ENCODE results near the gene FILIP1L.

The FILIP1L gene

GRCh38 chr3:99829844-99830243 is 284.5 kb downstream of the FILIP1L start:
- no peaks in the 10 kb centered on the region for H3K27me3 ChIP-seq (ENCODE audit: insufficient read depth, low read length, poor library complexity, severe bottlenecking)
- H3F3A ChIP-seq (ENCODE audit: low read depth), result no peaks in the 10 kb centered on the region
- no peak overlapping the region for H3K4me2 ChIP-seq (ENCODE audit: low read depth, low read length, poor library complexity, severe bottlenecking)
- TF ChIP-seq EZH2phosphoT487 (IDR thresholded peaks at IDR 0.05; ENCODE audit: borderline replicate concordance) (no peak), CTCF (conservative IDR thresholded peaks at IDR 0.05; ENCODE audit: low read length) (no peak)
- H3K36me3 ChIP-seq (ENCODE audit: insufficient read depth, low read length), result no peaks in the 10 kb centered on the region
- no peak overlapping the region for H3K9ac ChIP-seq (ENCODE audit: low read depth, low read length, poor library complexity, severe bottlenecking)
- H2AFZ ChIP-seq (ENCODE audit: low read length), result no peak overlapping the region
- H3K4me1 ChIP-seq (ENCODE audit: insufficient read depth, low read length, poor library complexity, severe bottlenecking), result peaks cover 6% of the 10 kb centered on the region
- no peaks in the 10 kb centered on the region for H4K20me1 ChIP-seq (ENCODE audit: insufficient read depth, low read length, poor library complexity, severe bottlenecking)
- no peaks in the 10 kb centered on the region for H3K9me2 ChIP-seq (replicated peaks; ENCODE audit: low read depth, low read length)
- 0 out of 2 replicates have a peak, but pooled peaks cover 1% of the 10 kb centered on the region for H3K79me2 ChIP-seq (ENCODE audit: insufficient read depth, low read length)
- H3K4me3 ChIP-seq (ENCODE audit: low read length, poor library complexity, severe bottlenecking), result no peak overlapping the region
- no peaks in the 10 kb centered on the region for H3K9me3 ChIP-seq (ENCODE audit: insufficient read depth, low read depth, low read length)

- Histone ChIP-seq H3K4me1 (ENCODE audit: insufficient read depth, low read length, poor library complexity, severe bottlenecking) (peaks cover 9% of the 10 kb centered on the region), H3K9me2 (replicated peaks; ENCODE audit: low read depth, low read length) (no peaks in the 10 kb centered on the region), H3K9ac (ENCODE audit: low read depth, low read length, poor library complexity, severe bottlenecking) (no peak overlapping the region), H3F3A (ENCODE audit: low read depth) (no peaks in the 10 kb centered on the region), H2AFZ (ENCODE audit: low read length) (no peak overlapping the region), H3K27me3 (ENCODE audit: insufficient read depth, low read length, poor library complexity, severe bottlenecking) (no peaks in the 10 kb centered on the region), H4K20me1 (ENCODE audit: insufficient read depth, low read length, poor library complexity, severe bottlenecking) (no peaks in the 10 kb centered on the region), H3K9me3 (ENCODE audit: insufficient read depth, low read depth, low read length) (no peaks in the 10 kb centered on the region), H3K4me3 (ENCODE audit: low read length, poor library complexity, severe bottlenecking) (no peak overlapping the region), H3K4me2 (ENCODE audit: low read depth, low read length, poor library complexity, severe bottlenecking) (peak overlapping the region; percentile 19), H3K36me3 (ENCODE audit: insufficient read depth, low read length) (no peaks in the 10 kb centered on the region), H3K79me2 (ENCODE audit: insufficient read depth, low read length) (0 out of 2 replicates have a peak, but pooled peaks cover 4% of the 10 kb centered on the region)
- TF ChIP-seq EZH2phosphoT487 (IDR thresholded peaks at IDR 0.05; ENCODE audit: borderline replicate concordance) (no peak), CTCF (conservative IDR thresholded peaks at IDR 0.05; ENCODE audit: low read length) (no peak)
These were observed 289.2 kb downstream of the FILIP1L start for GRCh38 chr3:99825004-99825640.

- 0 out of 2 replicates have a peak, but pooled peaks cover 4% of the 10 kb centered on the region for H3K79me2 ChIP-seq (ENCODE audit: insufficient read depth, low read length)
These were observed 290.3 kb downstream of the FILIP1L start for GRCh38 chr3:99823723-99824711.

More at GRCh38 chr3:99823723-99824711, 290.3 kb downstream of the FILIP1L start:
- peak overlapping the region; percentile 19 for H3K4me2 ChIP-seq (ENCODE audit: low read depth, low read length, poor library complexity, severe bottlenecking)
- no peaks in the 10 kb centered on the region for H3K36me3 ChIP-seq (ENCODE audit: insufficient read depth, low read length)
- no peaks in the 10 kb centered on the region for H4K20me1 ChIP-seq (ENCODE audit: insufficient read depth, low read length, poor library complexity, severe bottlenecking)
- H3K27me3 ChIP-seq (ENCODE audit: insufficient read depth, low read length, poor library complexity, severe bottlenecking), result no peaks in the 10 kb centered on the region
- peaks cover 13% of the 10 kb centered on the region for H3K4me1 ChIP-seq (ENCODE audit: insufficient read depth, low read length, poor library complexity, severe bottlenecking)
- H3F3A ChIP-seq (ENCODE audit: low read depth), result no peaks in the 10 kb centered on the region
- H3K9ac ChIP-seq (ENCODE audit: low read depth, low read length, poor library complexity, severe bottlenecking), result no peak overlapping the region
- no peak for TF ChIP-seq EZH2phosphoT487 (IDR thresholded peaks at IDR 0.05; ENCODE audit: borderline replicate concordance)
- no peak for TF ChIP-seq CTCF (conservative IDR thresholded peaks at IDR 0.05; ENCODE audit: low read length)
- no peaks in the 10 kb centered on the region for H3K9me2 ChIP-seq (replicated peaks; ENCODE audit: low read depth, low read length)
- H3K9me3 ChIP-seq (ENCODE audit: insufficient read depth, low read depth, low read length), result no peaks in the 10 kb centered on the region
- no peak overlapping the region for H2AFZ ChIP-seq (ENCODE audit: low read length)
- H3K4me3 ChIP-seq (ENCODE audit: low read length, poor library complexity, severe bottlenecking), result no peak overlapping the region

Measured in Loucy (cell line).